Vagina (tissue), 2 donors: Measurements from ENCODE around the gene RBM23.

ENCODE experiments used
- CTCF ChIP-seq, 3 experiments: fragments of 450-650 bp in 2 of 3; fragments of 200-600 bp in 1 of 3; sonication (generic) in 1 of 3; IDR thresholded peaks; one replicate each; pipeline ENCODE4 v1.5.1; 2017 to 2019; ENCODE audit warnings: antibody characterized with exemption in 3 of 3, mild to moderate bottlenecking in 2 of 3, moderate library complexity in 2 of 3
- POLR2A ChIP-seq, 2 donors: fragments of 450-650 bp; IDR thresholded peaks; one replicate each; pipeline ENCODE4 v1.6.1; 2017; ENCODE audit warnings: antibody characterized with exemption in 2 of 2, mild to moderate bottlenecking in 2 of 2, moderate library complexity in 2 of 2

GRCh38 chr14:22926316-22926715 is 7.4 kb upstream of the RBM23 start:
- TF ChIP-seq POLR2A (IDR thresholded peaks at IDR 0.05) (no peak), CTCF (IDR thresholded peaks at IDR 0.05) (no peak)
